ENCODE measurements around the gene TXNDC16.

TXNDC16 gene

DNA sequence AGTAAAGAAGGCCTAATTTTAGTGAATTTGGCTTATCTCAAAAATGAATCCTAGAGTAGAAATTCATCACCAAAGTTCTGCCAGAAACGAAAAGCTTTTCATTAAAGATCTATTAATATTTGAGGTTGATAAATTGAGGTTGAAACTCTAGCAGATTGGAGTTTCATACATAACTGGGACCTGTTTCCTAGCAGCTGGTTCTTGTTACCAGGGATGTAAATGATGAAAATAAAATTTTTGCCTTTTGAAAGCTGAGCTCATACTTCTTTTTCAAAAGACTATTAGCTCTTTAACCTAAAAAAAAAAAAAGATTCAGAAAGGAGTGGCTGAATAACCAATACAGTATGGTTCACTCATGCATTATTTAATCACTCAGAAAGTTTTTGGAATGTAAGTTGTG, 139.9 kb downstream of the TXNDC16 start:
- Histone ChIP-seq H3K9me3 (ENCODE audit: control insufficient read depth in 1 of 2, low read length in 2 of 2) (no peaks in the 10 kb centered on the region), H3K36me3 (ENCODE audit: control insufficient read depth in 1 of 2, insufficient read depth in 2 of 2, low read length in 2 of 2) (no peaks in the 10 kb centered on the region), H3K4me1 (ENCODE audit: control insufficient read depth in 1 of 2, insufficient read depth in 2 of 2, low read length in 2 of 2) (no peaks in the 10 kb centered on the region), H3K27ac (ENCODE audit: low read length) (no peak overlapping the region), H3K4me3 (ENCODE audit: low read depth in 1 of 2, low read length in 2 of 2) (no peak overlapping the region), H3K27me3 (ENCODE audit: low read depth, low read length) (no peaks in the 10 kb centered on the region)

DNA sequence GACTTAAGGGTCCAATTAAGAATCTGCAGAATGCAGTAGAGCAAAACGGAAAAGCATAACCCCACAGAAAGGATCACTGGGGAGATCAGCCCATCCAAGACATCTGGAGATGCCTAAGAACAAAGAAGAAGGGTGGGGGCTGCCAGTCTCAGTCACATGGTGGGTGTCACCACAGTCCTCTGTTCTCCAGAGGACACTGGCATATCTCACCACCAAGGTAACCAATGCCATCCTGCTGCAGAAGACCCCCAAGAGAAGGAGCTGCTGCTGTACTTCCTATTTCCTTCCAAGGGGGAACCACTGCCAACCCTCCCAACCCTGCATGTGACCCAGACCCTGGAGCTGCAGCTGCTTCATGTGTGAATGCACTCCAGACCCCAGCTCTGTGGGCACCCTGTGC, 147.0 kb downstream of the TXNDC16 start:
- no peaks in the 10 kb centered on the region for H3K36me3 ChIP-seq (ENCODE audit: control insufficient read depth in 1 of 2, insufficient read depth in 2 of 2, low read length in 2 of 2)
- H3K9me3 ChIP-seq (ENCODE audit: control insufficient read depth in 1 of 2, low read length in 2 of 2) = no peaks in the 10 kb centered on the region
- H3K27ac ChIP-seq (ENCODE audit: low read length) = no peak overlapping the region
- H3K4me1 ChIP-seq (ENCODE audit: control insufficient read depth in 1 of 2, insufficient read depth in 2 of 2, low read length in 2 of 2) = peaks cover 0 to 4% of the 10 kb centered on the region in 2 donors
- no peaks in the 10 kb centered on the region for H3K27me3 ChIP-seq (ENCODE audit: low read depth, low read length)
- no peak overlapping the region for H3K4me3 ChIP-seq (ENCODE audit: low read depth in 1 of 2, low read length in 2 of 2)

DNA sequence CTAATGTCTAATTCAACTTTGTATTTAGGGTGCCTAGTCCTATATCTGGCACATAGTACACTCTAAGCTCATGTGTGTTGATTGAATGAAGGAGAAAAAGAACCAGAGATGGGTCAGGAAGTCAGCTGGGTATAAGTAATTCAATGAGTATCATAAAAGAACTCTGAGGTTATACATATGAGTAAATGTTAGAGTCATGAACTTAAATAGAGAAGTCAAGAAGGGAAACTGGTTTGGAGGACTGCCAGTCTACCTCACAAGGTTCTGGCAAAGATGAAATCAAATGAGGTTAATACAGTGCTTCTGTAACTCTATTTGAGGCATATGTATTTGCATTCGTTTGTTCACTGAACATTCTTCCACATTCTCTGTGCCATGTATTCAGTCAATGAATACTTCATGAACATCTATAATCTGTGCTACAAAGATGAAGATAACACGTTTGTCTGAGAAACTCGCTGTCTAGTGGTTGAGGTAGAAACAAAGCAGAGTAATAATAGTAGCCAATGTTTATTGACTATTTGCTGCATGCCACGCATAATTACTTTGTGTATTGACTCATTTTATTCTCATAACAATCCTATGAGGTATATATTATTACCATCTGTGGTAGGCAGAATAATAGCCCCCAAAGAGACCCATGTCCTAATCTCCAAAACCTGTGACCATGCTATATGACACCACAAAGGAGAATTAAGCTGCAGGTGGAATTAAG, 149.3 kb downstream of the TXNDC16 start:
- Histone ChIP-seq H3K9me3 (ENCODE audit: control insufficient read depth in 1 of 2, low read length in 2 of 2) (no peaks in the 10 kb centered on the region), H3K4me3 (ENCODE audit: low read depth in 1 of 2, low read length in 2 of 2) (no peak overlapping the region), H3K4me1 (ENCODE audit: control insufficient read depth in 1 of 2, insufficient read depth in 2 of 2, low read length in 2 of 2) (peaks cover 0 to 11% of the 10 kb centered on the region in 2 donors), H3K27ac (ENCODE audit: low read length) (no peak overlapping the region), H3K27me3 (ENCODE audit: low read depth, low read length) (no peaks in the 10 kb centered on the region), H3K36me3 (ENCODE audit: control insufficient read depth in 1 of 2, insufficient read depth in 2 of 2, low read length in 2 of 2) (no peaks in the 10 kb centered on the region)

DNA sequence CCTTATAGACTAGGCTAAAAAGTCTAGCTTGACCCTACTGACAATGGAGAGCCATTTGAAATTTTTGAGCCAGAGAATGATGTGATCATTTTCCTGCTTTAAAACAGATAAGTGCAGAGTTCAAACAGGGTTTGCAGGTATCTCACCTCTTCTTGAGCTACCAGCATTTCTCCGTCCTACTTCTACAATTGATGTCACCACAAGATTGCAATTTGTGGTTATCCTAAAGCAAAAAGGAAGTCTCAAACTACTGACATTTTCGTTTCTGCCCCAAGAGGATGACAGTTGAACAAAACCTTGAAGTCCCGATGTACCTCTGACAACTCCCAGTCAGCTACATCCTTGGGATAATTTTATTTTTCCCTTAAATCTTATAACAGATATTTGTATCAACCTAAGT, 151.5 kb downstream of the TXNDC16 start:
- Histone ChIP-seq H3K27me3 (ENCODE audit: low read depth, low read length) (no peaks in the 10 kb centered on the region), H3K27ac (ENCODE audit: low read length) (no peak overlapping the region), H3K4me1 (ENCODE audit: control insufficient read depth in 1 of 2, insufficient read depth in 2 of 2, low read length in 2 of 2) (peaks cover 0 to 11% of the 10 kb centered on the region in 2 donors), H3K9me3 (ENCODE audit: control insufficient read depth in 1 of 2, low read length in 2 of 2) (no peaks in the 10 kb centered on the region), H3K4me3 (ENCODE audit: low read depth in 1 of 2, low read length in 2 of 2) (no peak overlapping the region), H3K36me3 (ENCODE audit: control insufficient read depth in 1 of 2, insufficient read depth in 2 of 2, low read length in 2 of 2) (no peaks in the 10 kb centered on the region)

DNA sequence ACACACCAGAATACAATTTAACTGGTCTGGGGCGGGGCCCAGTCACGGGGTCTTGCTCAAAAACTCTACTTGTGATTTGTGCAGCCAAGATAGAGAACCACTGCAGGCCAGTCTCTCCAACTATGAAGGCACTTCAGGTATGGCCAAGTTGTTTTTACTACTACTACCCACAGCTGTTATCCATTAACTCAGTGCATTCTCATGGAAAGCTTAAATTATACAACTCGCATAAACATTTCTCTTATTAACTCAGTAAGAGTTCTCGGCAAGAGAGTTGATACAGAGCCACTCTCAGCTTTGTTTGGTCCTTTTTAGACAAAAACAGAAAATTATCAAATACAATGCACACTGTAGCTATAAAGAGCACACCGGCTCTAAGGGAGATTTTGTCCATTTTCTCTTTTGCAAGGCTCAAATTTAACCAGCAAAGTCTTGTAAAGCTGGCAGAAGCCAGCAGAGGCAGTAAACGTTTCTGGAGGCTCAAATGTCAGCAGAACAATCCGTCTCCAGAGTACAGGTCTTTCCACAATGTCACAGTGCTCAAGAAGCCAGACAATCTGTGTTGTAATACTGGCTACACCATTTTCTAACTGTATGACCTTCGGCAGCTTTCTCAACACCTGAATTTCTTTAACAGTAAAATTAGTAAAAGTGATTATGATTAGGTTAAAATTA, 152.2 kb downstream of the TXNDC16 start:
- Histone ChIP-seq H3K36me3 (ENCODE audit: control insufficient read depth in 1 of 2, insufficient read depth in 2 of 2, low read length in 2 of 2) (no peaks in the 10 kb centered on the region), H3K27ac (ENCODE audit: low read length) (no peak overlapping the region), H3K4me3 (ENCODE audit: low read depth in 1 of 2, low read length in 2 of 2) (no peak overlapping the region), H3K27me3 (ENCODE audit: low read depth, low read length) (no peaks in the 10 kb centered on the region), H3K9me3 (ENCODE audit: control insufficient read depth in 1 of 2, low read length in 2 of 2) (no peaks in the 10 kb centered on the region), H3K4me1 (ENCODE audit: control insufficient read depth in 1 of 2, insufficient read depth in 2 of 2, low read length in 2 of 2) (peaks cover 0 to 11% of the 10 kb centered on the region in 2 donors)

DNA sequence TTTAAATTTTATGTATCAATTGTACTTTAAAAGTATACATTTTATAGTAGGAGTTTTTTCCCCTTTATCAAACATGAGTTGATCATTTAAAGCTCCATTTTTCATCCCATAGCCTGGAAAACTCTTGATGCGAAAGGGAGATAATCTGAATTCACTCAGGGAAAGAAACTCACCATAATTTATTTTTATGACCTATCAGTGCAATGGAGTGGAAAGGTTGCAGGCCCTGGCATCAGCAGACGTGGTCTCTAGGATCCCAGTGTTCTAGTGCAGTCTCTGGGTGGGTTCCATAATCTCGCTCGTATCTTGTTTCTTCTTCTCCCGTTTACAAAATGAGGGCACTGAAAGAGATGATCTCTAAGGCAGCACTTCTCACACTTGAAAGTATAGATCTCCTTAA, 153.2 kb downstream of the TXNDC16 start:
- Histone ChIP-seq H3K4me3 (ENCODE audit: low read depth in 1 of 2, low read length in 2 of 2) (no peak overlapping the region), H3K4me1 (ENCODE audit: control insufficient read depth in 1 of 2, insufficient read depth in 2 of 2, low read length in 2 of 2) (peaks cover 0 to 11% of the 10 kb centered on the region in 2 donors), H3K27me3 (ENCODE audit: low read depth, low read length) (no peaks in the 10 kb centered on the region), H3K27ac (ENCODE audit: low read length) (no peak overlapping the region), H3K9me3 (ENCODE audit: control insufficient read depth in 1 of 2, low read length in 2 of 2) (no peaks in the 10 kb centered on the region), H3K36me3 (ENCODE audit: control insufficient read depth in 1 of 2, insufficient read depth in 2 of 2, low read length in 2 of 2) (no peaks in the 10 kb centered on the region)

DNA sequence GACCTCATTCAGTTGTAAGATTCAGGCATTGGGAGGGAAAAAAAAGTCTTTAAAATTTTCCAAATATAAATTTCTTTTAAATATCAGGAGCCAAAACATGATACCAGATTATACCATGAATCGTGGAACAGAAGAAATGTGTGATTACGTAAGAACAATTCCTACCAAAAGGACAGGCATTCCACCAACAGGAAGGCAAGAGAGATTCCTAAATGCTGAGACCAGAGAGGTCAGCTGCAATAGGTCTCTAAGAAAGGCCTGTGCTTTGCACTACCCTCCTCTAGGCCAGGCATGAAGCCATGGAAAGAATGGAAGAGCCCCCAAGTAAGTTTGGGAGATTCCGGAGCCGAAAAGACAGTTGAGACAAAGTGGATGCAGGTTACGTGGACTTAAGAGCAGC, 154.5 kb downstream of the TXNDC16 start:
- H3K27ac ChIP-seq (ENCODE audit: low read length) = no peak overlapping the region
- no peaks in the 10 kb centered on the region for H3K27me3 ChIP-seq (ENCODE audit: low read depth, low read length)
- no peaks in the 10 kb centered on the region for H3K36me3 ChIP-seq (ENCODE audit: control insufficient read depth in 1 of 2, insufficient read depth in 2 of 2, low read length in 2 of 2)
- no peak overlapping the region for H3K4me3 ChIP-seq (ENCODE audit: low read depth in 1 of 2, low read length in 2 of 2)
- no peaks in the 10 kb centered on the region for H3K9me3 ChIP-seq (ENCODE audit: control insufficient read depth in 1 of 2, low read length in 2 of 2)
- peaks cover 0 to 11% of the 10 kb centered on the region in 2 donors for H3K4me1 ChIP-seq (ENCODE audit: control insufficient read depth in 1 of 2, insufficient read depth in 2 of 2, low read length in 2 of 2)

DNA sequence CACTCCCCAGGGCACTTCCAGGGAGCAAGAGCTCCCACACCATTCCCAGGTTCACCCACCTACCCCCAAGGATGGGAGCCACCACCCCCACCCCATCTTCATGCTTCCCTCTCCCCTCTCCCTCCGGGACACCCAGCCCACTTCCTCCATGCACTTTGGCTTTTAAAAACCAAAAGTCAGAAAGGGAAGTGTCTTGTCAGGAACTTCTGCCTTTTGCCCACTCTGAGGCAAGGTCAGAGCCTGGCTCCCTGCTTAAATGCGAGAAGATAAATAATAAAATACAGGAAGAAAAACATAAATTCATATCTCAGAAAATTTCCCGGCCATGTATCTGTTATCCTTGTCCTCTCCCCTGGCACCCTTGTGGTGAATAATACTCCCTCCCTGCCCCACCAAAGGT, 156.6 kb downstream of the TXNDC16 start:
- H3K4me3 ChIP-seq (ENCODE audit: low read depth in 1 of 2, low read length in 2 of 2) = no peak overlapping the region
- no peaks in the 10 kb centered on the region for H3K9me3 ChIP-seq (ENCODE audit: control insufficient read depth in 1 of 2, low read length in 2 of 2)
- no peaks in the 10 kb centered on the region for H3K36me3 ChIP-seq (ENCODE audit: control insufficient read depth in 1 of 2, insufficient read depth in 2 of 2, low read length in 2 of 2)
- no peaks in the 10 kb centered on the region for H3K27me3 ChIP-seq (ENCODE audit: low read depth, low read length)
- peaks cover 0 to 11% of the 10 kb centered on the region in 2 donors for H3K4me1 ChIP-seq (ENCODE audit: control insufficient read depth in 1 of 2, insufficient read depth in 2 of 2, low read length in 2 of 2)
- H3K27ac ChIP-seq (ENCODE audit: low read length) = no peak overlapping the region

DNA sequence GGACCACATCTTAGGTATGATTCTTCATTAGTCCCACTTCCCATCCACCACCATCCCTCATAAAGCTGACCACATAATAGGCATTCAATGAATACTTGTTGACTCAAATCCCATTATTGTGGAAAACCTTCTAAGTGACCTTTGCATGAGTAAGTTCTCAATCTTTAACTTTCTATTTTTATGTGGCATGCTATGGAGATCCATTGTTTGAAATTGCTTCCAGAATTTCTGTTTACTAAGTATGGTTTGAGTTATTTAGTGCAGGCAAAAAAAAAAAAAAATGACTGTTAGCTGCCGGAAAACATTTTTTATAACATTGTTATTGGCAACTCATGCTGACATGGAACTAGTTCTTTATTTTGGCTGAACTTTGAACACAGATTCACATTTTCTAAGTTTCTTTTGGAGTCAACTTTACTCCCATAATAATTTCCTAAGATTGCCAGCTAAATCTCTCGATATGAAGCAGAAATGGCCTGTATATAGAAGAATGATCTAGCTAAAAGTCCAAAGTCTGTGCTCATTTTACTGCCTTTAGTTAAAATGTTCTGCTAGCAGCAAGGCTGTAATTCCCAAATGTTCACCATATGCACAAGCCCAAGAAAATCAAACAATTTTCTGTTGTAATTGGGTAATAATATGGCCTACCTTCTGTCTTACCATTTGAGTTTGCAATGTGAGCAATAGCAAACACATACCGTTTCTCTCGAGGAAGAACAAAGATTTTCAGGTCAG, 160.3 kb downstream of the TXNDC16 start:
- no peaks in the 10 kb centered on the region for H3K27me3 ChIP-seq (ENCODE audit: low read depth, low read length)
- H3K36me3 ChIP-seq (ENCODE audit: control insufficient read depth in 1 of 2, insufficient read depth in 2 of 2, low read length in 2 of 2) = no peaks in the 10 kb centered on the region
- no peaks in the 10 kb centered on the region for H3K4me1 ChIP-seq (ENCODE audit: control insufficient read depth in 1 of 2, insufficient read depth in 2 of 2, low read length in 2 of 2)
- no peak overlapping the region for H3K27ac ChIP-seq (ENCODE audit: low read length)
- no peaks in the 10 kb centered on the region for H3K9me3 ChIP-seq (ENCODE audit: control insufficient read depth in 1 of 2, low read length in 2 of 2)
- no peak overlapping the region for H3K4me3 ChIP-seq (ENCODE audit: low read depth in 1 of 2, low read length in 2 of 2)
